GM23338 (cell line): ENCODE data around the gene DNASE1L1. TPM values are rescaled to one million over a fixed set of nuclear protein-coding genes. Genes with fewer than 3 reads are reported as not detected.

Experiments
- CREB1 ChIP-seq: fragments of 250-450 bp; sonication (Bioruptor Pico); IDR thresholded peaks from 2 replicates; pipeline ENCODE4 v1.5.0; 2020; ENCODE audit warnings: low read depth, mild to moderate bottlenecking, moderate library complexity
- EZH2phosphoT487 ChIP-seq: fragments of 200-600 bp; sonication (generic); IDR thresholded peaks from one replicate; pipeline ENCODE4 v1.8.1; 2018; ENCODE audit warnings: antibody characterized with exemption; ENCODE audit not compliant: unreplicated experiment
- NANOG ChIP-seq: IDR thresholded peaks from 2 replicates; pipeline ENCODE4 v1.6.1; 2016; ENCODE audit warnings: antibody characterized with exemption, borderline replicate concordance
- POLR2AphosphoS5 ChIP-seq: IDR thresholded peaks from 2 replicates; pipeline ENCODE4 v1.6.1; 2016; ENCODE audit warnings: antibody characterized with exemption, low read depth
- STAT1 ChIP-seq: IDR thresholded peaks from one replicate; pipeline ENCODE4 v1.6.1; 2016; ENCODE audit warnings: antibody characterized with exemption; ENCODE audit not compliant: unreplicated experiment
- ZNF114 ChIP-seq: fragments of 250-450 bp; sonication (Bioruptor Pico); IDR thresholded peaks from 2 replicates; pipeline ENCODE4 v1.5.0; 2020; ENCODE audit warnings: mild to moderate bottlenecking, moderate library complexity
- ZNF331 ChIP-seq: fragments of 250-450 bp; sonication (Bioruptor Pico); IDR thresholded peaks from 2 replicates; pipeline ENCODE4 v1.5.0; 2020; ENCODE audit warnings: low read depth, mild to moderate bottlenecking, moderate library complexity
- polyA plus RNA-seq: library from polyadenylated mRNA; unstranded; fragments of >200 nt; fragmentation: Nextera tagmentation; extraction: Ambion mirVana; gene quantifications from 2 replicates; pipeline ENCODE4 v1.2.1, GENCODE V29; 2016
- total RNA-seq: library from RNA; depleted of rRNA; stranded (reverse); fragments of >200 nt; shearing (Covaris generic); gene quantifications from 2 replicates; pipeline ENCODE4 v1.2.3, GENCODE V29; 2014
- TF ChIP-seq, protein P1 (sequence below): fragments of 250-450 bp; sonication (Bioruptor Pico); IDR thresholded peaks from 2 replicates; pipeline ENCODE4 v1.5.0; 2020; ENCODE audit warnings: mild to moderate bottlenecking, moderate library complexity
- TF ChIP-seq, protein P2 (sequence below): IDR thresholded peaks from 2 replicates; pipeline ENCODE4 v1.6.1; 2016; ENCODE audit warnings: antibody characterized with exemption
- TF ChIP-seq, protein P3 (sequence below), 2 experiments: fragments of 200-600 bp in 1 of 2; sonication (generic) in 1 of 2; conservative IDR thresholded peaks; 2 replicates each; pipeline versions ENCODE4 v1.5.1 to v1.6.1; 2016 to 2017; ENCODE audit warnings: antibody characterized with exemption in 2 of 2, low read depth in 2 of 2, mild to moderate bottlenecking in 2 of 2, moderate library complexity in 1 of 2
- TF ChIP-seq, protein P4 (sequence below): IDR thresholded peaks from one replicate; pipeline ENCODE4 v1.6.1; 2018; ENCODE audit warnings: antibody characterized with exemption; ENCODE audit not compliant: unreplicated experiment

DNASE1L1 gene
- total and polyA plus RNA-seq, 2 experiments from 2014 or later, result 3.3 to 16.1 TPM

DNA sequence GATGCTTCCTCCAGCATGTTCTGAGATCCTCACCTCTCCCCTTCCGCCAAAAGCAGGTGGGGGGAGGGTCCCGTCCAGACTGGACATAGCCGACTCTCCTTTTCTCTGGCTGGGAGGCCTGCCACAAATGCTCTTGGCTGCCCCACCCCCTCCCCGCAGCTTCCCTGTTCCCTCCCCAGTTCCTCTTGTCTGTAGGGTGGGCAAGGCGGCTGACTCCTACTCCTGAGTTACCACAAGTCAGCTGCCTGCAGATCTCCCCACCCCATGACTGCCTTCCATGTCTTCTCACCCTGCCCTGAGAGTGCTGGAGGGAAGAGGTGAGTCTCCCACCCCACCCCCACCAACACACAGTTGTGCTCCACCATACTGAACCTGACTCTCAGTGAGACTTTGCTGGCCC, 22.3 kb upstream of the DNASE1L1 start (continued):
- TF ChIP-seq, protein P1, sequence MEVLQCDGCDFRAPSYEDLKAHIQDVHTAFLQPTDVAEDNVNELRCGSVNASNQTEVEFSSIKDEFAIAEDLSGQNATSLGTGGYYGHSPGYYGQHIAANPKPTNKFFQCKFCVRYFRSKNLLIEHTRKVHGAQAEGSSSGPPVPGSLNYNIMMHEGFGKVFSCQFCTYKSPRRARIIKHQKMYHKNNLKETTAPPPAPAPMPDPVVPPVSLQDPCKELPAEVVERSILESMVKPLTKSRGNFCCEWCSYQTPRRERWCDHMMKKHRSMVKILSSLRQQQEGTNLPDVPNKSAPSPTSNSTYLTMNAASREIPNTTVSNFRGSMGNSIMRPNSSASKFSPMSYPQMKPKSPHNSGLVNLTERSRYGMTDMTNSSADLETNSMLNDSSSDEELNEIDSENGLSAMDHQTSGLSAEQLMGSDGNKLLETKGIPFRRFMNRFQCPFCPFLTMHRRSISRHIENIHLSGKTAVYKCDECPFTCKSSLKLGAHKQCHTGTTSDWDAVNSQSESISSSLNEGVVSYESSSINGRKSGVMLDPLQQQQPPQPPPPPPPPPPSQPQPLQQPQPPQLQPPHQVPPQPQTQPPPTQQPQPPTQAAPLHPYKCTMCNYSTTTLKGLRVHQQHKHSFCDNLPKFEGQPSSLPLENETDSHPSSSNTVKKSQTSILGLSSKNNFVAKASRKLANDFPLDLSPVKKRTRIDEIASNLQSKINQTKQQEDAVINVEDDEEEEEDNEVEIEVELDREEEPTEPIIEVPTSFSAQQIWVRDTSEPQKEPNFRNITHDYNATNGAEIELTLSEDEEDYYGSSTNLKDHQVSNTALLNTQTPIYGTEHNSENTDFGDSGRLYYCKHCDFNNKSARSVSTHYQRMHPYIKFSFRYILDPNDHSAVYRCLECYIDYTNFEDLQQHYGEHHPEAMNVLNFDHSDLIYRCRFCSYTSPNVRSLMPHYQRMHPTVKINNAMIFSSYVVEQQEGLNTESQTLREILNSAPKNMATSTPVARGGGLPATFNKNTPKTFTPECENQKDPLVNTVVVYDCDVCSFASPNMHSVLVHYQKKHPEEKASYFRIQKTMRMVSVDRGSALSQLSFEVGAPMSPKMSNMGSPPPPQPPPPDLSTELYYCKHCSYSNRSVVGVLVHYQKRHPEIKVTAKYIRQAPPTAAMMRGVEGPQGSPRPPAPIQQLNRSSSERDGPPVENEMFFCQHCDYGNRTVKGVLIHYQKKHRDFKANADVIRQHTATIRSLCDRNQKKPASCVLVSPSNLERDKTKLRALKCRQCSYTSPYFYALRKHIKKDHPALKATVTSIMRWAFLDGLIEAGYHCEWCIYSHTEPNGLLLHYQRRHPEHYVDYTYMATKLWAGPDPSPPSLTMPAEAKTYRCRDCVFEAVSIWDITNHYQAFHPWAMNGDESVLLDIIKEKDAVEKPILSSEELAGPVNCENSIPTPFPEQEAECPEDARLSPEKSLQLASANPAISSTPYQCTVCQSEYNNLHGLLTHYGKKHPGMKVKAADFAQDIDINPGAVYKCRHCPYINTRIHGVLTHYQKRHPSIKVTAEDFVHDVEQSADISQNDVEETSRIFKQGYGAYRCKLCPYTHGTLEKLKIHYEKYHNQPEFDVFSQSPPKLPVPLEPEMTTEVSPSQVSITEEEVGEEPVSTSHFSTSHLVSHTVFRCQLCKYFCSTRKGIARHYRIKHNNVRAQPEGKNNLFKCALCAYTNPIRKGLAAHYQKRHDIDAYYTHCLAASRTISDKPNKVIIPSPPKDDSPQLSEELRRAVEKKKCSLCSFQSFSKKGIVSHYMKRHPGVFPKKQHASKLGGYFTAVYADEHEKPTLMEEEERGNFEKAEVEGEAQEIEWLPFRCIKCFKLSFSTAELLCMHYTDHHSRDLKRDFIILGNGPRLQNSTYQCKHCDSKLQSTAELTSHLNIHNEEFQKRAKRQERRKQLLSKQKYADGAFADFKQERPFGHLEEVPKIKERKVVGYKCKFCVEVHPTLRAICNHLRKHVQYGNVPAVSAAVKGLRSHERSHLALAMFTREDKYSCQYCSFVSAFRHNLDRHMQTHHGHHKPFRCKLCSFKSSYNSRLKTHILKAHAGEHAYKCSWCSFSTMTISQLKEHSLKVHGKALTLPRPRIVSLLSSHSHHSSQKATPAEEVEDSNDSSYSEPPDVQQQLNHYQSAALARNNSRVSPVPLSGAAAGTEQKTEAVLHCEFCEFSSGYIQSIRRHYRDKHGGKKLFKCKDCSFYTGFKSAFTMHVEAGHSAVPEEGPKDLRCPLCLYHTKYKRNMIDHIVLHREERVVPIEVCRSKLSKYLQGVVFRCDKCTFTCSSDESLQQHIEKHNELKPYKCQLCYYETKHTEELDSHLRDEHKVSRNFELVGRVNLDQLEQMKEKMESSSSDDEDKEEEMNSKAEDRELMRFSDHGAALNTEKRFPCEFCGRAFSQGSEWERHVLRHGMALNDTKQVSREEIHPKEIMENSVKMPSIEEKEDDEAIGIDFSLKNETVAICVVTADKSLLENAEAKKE, result no peak
- TF ChIP-seq, protein P2, sequence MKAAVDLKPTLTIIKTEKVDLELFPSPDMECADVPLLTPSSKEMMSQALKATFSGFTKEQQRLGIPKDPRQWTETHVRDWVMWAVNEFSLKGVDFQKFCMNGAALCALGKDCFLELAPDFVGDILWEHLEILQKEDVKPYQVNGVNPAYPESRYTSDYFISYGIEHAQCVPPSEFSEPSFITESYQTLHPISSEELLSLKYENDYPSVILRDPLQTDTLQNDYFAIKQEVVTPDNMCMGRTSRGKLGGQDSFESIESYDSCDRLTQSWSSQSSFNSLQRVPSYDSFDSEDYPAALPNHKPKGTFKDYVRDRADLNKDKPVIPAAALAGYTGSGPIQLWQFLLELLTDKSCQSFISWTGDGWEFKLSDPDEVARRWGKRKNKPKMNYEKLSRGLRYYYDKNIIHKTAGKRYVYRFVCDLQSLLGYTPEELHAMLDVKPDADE, result no peak
- no peak for TF ChIP-seq POLR2AphosphoS5
- no peak for TF ChIP-seq CREB1 (CRISPR knock-in tag)
- TF ChIP-seq EZH2phosphoT487, result no peak
- TF ChIP-seq, protein P3, sequence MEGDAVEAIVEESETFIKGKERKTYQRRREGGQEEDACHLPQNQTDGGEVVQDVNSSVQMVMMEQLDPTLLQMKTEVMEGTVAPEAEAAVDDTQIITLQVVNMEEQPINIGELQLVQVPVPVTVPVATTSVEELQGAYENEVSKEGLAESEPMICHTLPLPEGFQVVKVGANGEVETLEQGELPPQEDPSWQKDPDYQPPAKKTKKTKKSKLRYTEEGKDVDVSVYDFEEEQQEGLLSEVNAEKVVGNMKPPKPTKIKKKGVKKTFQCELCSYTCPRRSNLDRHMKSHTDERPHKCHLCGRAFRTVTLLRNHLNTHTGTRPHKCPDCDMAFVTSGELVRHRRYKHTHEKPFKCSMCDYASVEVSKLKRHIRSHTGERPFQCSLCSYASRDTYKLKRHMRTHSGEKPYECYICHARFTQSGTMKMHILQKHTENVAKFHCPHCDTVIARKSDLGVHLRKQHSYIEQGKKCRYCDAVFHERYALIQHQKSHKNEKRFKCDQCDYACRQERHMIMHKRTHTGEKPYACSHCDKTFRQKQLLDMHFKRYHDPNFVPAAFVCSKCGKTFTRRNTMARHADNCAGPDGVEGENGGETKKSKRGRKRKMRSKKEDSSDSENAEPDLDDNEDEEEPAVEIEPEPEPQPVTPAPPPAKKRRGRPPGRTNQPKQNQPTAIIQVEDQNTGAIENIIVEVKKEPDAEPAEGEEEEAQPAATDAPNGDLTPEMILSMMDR (conservative IDR thresholded peaks at IDR 0.05; ENCODE audit: low read depth in 2 of 2), result no peak
- TF ChIP-seq ZNF114 (CRISPR knock-in tag), result no peak
- no peak for TF ChIP-seq STAT1
- no peak for TF ChIP-seq NANOG
- TF ChIP-seq, protein P4, sequence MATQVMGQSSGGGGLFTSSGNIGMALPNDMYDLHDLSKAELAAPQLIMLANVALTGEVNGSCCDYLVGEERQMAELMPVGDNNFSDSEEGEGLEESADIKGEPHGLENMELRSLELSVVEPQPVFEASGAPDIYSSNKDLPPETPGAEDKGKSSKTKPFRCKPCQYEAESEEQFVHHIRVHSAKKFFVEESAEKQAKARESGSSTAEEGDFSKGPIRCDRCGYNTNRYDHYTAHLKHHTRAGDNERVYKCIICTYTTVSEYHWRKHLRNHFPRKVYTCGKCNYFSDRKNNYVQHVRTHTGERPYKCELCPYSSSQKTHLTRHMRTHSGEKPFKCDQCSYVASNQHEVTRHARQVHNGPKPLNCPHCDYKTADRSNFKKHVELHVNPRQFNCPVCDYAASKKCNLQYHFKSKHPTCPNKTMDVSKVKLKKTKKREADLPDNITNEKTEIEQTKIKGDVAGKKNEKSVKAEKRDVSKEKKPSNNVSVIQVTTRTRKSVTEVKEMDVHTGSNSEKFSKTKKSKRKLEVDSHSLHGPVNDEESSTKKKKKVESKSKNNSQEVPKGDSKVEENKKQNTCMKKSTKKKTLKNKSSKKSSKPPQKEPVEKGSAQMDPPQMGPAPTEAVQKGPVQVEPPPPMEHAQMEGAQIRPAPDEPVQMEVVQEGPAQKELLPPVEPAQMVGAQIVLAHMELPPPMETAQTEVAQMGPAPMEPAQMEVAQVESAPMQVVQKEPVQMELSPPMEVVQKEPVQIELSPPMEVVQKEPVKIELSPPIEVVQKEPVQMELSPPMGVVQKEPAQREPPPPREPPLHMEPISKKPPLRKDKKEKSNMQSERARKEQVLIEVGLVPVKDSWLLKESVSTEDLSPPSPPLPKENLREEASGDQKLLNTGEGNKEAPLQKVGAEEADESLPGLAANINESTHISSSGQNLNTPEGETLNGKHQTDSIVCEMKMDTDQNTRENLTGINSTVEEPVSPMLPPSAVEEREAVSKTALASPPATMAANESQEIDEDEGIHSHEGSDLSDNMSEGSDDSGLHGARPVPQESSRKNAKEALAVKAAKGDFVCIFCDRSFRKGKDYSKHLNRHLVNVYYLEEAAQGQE, result no peak
- no peak for TF ChIP-seq ZNF331 (CRISPR knock-in tag)
